COR-L47 (cell line): ENCODE measurements around the gene VN1R5.
"Not testable (repeated sequence)": the region's sequence is repeated elsewhere in the genome, so short reads cannot be mapped to it uniquely, and the experiment has no call there.

Experiments used
- DNase-seq: peaks from one replicate; lab custom pipeline; 2025; lab: John Stamatoyannopoulos, UW

VN1R5 gene

DNA sequence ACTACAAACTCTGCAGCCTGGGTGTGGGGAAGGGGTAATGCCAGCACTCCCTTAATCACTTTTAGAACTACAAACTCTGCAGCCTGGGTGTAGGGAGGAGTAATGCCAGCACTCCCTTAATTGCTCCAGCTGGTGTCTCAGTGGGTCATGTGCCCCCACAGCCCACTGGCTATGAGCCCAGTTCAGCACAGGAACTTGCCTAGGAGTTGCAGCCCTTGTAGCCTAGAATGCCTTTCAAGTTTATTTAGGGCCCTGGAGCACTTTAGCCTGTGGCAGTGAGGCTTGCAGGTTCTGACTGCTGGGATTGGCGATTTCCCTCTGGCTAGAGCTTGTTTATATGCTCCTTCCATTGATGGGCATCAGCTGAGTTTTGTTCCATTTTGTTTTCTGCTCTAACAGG is 17.1 kb downstream of the VN1R5 start:
- no peak for DNase-seq

DNA sequence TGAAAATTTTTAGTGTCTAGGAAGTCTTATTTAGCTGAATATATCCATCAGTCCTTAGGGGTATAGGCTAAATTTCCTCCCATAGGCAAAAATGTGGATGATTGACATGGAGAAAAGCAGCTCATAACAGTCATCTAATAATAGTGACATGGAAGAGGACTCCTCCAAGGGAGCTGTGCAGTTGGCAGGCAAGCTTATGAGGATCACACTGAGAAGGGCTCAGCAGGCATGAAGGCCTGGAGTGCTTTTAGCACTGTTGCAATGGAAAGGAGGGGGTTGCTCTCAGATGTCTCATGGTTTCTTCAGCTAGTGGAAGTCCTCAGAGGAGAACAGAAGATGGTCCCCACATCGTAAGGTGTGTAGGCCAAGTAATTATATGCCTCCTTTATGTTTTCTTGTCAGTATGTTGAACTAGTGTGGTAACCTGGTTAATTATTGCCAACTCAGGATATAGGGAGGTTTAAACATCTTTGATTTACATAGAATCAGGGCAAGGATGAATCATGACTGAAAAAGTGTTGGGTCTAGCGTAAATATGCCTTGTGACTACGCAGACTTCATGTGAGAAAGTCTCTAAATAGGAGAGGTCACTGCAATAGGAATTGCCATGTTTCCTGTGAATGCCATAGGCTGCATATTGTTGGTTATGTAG is 18.9 kb downstream of the VN1R5 start:
- no peak for DNase-seq

DNA sequence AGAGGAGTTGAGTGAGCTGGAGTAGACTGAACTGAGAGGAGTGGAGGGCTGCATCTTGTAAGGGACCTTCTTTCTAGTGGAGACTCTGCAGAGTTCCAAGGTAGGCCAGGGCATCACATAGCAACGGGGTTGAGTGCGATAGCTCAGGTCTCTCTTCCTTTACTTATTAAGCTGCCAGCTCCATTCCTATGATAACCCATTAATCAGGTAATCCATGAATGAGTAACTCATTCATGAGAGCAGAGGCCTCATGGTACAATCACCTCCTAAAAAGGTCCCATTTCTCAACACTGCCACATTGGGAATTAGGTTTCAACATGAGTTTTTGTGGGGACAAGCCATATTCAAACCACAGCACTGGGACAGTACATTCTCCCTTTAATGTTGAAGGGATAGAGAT is 21.3 kb downstream of the VN1R5 start:
- no peak for DNase-seq

DNA sequence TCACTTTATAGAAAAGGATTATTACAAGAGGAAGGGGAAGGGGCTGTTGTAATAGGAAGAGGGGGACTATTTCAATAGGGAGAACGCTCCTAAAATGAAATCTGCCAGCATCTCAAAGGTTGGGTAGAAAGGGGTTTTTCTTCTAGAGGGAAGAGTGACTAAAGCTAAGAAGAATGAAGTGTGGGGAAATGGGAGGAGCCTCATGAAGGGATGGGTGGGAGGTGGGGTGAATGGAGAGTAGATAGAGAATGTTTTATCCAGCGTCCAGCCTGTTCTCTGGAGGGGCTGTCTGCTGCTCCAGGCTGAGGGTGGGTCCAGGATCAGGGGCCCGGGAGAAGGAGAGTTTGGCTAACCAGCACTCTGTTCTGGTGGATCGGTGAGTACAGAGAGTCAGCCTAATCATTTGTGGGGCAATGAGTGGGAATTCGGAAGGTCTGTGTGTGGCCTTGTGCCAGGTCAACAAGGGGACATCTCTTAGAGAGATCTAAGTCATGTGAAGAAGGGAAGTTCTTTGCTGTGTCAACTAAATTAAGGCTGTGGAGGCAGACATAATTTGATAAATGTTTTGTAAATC is 25.2 kb downstream of the VN1R5 start:
- DNase-seq: no peak

DNA sequence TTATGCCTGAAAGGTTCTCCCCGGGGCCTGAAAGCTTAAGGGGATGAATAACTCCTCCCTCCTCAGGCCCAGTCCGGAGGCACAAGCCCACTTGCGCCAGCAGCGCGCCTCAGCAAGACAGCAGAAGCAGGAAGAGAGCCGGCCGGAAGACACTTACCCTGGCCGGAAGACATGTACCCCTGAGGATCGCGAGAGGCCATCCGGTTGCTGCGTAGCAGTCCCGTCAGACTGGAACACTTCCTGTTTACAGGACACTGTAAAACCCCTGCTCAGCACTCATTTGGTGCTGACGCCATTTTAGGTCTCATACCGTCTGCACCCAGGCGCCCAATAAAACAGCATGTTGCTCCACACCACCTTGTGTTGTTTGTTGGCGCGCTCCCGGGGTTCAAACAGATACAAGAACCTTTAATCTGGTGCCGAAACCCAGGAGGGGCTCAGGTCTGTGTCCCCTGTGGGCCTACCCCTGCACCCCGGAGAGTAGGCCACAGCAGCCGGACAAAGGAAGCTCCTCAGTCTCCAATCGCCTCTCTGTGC is 30.3 kb downstream of the VN1R5 start:
- DNase-seq: no peak

DNA sequence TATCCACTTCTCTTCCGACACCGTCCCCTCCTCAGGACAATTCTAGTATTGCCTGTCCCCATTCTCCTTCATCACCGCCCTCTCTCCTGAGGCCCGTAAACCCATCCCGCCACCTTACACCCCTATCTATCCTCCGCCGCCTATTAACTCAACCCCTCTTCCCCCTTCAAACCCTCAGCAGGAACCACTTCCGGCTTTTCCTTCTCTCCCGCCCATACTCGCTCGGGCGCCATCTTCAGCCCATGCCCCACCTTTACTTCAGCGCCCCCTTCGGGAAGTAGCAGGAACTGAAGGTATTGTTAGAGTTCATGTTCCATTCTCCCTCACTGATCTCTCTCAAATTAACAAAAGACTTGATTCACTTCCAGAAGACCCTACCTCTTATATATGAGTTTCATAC is 31.6 kb downstream of the VN1R5 start:
- DNase-seq: no peak

DNA sequence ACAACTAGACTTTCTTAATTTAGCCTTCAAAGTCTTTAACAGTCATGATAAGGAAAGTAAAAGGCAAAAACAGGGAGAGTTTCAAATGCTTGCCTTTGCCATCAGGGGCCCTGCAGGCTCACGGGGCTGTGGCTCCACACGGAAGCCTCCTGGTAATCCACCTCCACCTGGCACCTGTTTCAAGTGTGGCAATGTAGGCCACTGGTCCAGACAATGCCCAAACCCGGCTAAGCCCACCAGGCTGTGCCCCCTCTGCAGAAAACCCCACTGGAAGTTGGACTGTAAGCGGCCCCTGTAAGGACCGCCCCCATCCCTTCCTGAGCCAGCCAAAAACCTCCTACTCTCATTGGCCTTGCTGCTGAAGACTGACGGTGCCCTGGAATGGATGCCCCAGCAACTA is 32.5 kb downstream of the VN1R5 start:
- DNase-seq: no peak

DNA sequence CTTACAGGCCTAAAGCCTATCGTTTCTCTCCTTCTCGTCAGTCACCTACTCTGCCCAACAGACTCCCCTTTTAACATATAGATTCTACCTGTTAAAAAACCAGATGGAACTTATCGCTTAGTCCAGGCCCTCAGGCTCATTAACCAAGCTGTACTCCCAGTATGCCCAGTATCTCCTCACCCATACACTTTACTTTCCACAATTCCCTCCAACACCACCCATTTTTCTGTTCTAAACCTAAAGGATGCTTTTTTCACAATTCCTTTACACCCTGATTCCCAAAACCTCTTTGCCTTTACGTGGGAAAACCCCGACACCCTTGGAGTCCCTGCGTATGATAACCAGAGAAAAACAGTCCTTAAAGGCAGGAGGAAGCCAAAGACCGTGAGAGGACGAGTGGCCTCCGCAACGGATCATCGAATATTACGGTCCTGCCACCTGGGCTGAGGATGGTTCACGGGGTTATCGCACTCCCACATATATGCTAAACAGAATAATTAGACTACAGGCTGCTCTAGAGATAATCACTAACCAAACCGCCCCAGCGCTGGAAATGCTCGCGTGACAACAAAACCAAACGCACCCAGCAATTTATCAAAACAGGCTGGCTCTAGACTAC is 33.5 kb downstream of the VN1R5 start:
- DNase-seq: not testable (repeated sequence)

DNA sequence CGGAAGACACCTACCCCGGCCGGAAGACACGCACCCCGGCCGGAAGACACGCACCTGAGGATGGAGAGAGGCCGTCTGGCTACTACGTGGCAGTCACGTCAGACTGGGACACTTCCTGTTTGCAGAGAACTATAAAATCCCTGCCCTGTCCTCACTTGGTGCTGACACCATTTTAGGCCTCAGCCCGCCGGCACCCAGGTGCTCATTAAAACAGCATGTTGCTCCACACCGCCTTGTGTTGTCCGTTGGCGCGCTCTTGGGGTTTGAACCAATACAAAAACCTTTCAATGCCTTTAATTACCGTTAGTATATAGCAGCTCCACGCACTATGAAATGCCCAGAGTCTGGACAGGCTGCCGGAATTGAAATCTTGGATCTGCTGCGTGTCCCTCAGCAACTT is 34.7 kb downstream of the VN1R5 start:
- no peak for DNase-seq

DNA sequence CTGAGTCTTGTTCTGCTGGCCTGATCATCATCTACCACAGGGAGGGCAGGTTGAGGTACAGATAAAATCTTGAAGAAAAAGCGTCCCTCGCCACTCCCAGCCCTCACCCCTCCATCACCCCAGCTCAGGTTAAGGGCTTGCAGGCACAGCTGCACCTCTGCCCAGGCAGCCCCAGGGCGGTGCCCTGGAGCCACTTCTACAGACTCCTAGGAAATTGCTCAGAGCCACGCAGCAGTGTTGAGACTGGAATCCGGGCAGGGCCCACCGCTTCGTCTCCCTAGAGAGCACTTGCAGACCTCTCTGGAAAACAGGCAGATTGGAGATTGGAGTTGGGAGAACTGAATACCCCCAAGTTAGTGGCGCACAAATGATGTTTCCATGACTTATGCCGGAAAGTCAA is 35.3 kb downstream of the VN1R5 start:
- DNase-seq: no peak

DNA sequence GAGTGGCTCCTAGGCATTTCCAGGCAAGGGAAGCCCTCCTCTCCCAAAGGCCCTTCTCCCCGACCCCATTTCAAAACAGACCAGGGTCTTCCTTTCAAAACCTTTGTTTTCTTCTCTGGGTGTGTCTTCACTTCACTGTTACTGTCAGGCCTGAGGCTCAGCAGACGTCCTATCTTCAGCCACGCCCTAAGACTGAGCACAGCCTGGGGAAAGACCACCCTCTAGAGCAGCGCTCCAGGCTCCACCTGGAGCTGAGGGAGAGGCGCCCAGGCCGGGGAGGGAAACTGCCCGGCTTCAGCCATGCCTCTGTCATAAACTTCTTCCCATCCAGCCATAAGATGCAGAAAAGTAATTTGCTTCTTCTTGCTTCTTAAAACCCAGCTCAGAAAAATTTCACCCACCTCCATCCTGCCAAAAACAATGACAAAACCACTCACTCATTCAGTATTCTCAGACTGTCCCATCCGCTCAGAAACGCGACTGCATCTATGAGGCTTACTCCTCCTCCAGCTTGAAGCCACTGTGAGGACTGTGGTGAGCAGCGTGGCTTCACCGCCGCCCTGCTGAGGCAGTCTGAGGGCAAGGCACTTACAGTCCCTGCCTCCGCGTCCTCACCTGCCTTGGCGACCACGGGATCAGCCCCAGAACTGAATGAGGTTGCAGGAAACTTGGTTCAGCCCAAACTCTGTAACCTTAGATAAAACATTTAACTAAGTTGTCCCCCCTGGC is 36.1 kb downstream of the VN1R5 start:
- DNase-seq: no peak

DNA sequence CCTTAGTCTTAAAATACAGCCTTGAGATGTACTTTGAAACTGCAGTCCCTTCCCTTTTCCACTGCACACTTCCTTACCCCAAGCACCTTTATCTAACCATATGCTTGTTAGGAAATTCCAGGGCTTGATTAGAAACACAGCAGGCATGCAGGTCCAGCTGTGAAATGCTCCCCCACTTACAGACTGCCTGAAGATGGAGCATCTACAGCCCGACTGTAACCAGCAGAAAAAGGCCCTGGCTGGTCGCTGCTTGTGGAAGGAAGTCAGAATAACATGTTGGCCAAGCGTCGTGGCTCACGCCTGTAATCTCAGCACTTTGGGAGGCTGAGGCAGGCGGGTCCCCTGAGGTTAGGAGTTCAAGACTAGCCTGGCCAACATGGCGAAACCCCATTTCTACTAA is 37.2 kb downstream of the VN1R5 start:
- DNase-seq: no peak

DNA sequence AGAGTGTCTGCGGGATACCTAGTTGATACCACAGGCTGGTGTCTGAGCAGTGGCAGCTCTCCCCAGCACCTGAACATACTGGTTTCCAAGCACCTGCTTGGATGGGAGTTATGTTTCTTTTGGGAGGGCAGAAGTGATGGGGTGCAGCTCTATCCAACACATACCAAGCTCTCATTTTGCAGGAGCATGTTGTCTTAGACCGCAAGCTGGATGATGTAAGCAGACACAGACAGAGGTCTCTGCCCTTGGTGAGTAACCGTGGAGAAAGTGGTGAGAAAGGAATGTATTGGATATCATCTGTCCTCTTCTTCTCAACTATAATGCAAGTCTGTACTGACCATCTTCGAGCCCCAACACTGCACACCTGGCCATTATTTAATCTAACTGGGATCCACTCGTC is 38.4 kb downstream of the VN1R5 start:
- no peak for DNase-seq

DNA sequence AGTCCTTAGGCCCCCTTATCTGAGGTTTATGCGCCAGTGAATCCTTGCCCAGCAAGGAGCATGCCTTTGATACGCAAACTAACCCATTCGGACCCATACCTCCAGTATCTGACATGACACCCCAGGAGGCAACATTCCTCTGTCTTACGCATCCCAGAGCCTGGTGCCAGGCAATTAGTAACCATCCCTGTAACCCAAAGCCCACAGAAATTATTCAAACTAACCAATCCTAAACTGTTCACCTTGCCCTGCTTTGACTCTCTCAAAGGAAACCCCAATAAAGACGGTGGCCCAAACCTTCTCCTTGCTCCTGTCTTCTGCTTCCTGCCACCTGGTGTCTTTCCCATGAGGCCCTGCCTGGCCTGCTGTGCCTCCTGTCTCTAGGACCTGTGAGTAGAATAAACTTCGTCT is 39.4 kb downstream of the VN1R5 start:
- DNase-seq: no peak

DNA sequence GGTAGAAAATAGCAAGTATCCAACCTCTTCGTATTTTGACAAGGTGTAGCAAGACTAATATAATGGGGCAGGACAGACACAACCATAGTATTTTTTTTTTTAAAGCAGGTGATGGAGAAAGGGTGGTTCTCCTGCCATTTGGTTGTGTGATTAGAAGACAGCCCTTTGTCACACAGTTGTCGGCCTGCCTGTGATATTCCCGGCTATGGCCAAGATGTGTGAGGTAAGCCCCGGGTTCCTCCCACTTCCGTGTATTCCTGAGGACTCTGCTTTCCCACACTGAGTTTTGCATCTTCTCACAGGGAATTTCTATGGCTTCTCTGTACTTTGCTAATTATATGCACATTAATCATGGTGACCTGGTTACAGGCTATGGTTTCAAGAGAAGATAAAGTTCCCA is 39.9 kb downstream of the VN1R5 start:
- DNase-seq: no peak

DNA sequence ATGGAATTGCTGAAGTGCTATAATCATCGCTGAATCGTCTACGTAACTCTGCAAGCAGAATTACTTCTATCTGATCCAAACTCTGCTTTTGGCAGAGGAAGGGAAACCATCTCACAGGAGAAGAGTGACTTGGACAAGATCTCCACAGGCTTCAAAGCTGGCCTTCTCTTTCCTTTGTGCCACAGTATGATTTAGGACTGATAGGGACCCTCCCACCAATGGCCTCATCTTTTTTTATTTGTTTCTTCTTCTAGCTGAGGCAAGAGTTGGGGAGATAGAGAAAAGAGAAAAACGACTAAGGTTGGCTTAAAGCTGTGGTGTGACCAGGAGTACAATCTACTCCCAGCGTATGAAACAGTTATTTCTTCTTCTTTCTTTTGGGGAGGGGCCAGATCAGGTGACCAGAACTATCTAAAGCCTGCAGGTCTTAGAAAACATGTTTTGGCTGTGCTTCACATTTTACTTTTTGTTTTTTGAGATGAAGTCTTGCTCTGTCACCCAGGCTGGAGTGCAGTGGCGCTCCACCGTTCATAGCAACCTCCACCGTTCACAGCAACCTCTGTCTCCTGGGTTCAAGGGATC is 40.8 kb downstream of the VN1R5 start:
- DNase-seq: no peak

DNA sequence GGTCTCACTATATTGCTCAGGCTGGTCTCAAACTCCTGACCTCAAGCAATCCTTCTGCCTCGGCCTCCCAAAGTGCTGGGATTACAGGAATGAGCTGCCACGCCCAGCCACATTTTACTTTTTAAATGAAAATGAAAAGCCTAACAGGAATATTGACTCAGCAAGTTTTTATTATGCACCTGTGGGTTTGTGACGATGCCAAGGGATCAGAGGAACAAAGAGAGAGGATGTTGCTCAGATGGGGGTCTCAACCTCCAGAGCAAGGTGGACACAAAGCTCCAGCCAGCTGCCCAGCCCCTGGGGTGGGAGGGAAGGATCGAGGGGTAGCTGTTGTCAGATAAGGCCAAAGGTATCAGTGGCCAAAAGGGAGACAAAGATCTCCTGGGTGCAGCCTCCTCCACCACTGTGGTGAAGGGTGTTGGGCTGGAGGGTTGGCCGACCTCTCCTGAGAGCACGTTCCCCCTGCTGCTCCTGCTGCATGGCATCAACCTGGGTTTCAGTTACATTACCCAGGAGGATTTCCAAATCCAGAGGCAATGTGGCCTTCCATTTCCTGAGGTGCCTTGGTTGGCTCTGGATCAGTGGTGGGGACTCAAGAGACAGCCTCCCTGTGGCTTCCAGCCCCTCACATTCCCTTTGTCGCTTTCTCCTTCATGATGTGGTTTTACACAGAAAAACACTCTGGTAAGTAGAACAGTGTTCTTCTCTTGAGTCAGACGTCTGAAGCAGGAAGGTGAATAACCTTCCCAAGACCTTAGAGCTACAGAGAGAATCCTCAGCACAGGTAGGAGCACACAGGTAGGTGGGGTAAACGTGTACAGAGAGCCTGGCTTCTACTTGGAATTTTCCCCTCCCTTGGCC is 41.6 kb downstream of the VN1R5 start:
- no peak for DNase-seq

DNA sequence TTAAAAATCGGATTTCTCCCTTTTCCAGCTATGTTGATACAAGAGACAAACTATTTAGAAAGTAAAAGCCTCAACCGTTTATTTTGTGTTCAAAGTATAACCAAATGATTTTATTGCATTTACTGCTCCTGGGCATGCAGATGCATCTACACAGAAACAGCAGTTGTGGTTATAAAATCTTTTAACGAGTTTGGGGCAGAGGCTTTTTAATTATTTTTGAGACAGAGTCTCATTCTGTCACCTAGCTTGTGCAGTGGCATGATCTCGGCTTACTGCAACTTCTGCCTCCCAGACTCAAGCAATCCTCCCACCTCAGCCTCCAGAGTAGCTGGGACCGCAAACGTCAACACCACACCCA is 42.2 kb downstream of the VN1R5 start:
- DNase-seq: no peak

DNA sequence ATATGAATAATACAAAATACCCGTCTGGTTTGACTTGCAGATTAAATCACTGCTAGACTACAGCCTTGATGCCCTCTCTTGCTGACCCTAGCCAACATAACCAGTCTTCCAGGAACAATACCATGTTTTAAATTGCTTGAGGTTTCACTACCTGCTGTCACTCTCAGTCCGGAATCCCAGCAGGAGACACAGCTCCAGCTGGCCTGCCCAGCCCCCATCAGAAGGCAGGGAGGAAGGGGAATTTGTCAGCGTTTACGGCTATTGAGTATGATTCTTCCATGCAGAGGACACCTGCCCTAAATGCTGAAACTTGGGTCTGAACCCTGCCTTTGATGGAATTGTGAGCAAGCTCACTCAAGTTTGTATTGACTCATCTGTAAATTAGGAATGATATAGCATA is 42.8 kb downstream of the VN1R5 start:
- no peak for DNase-seq

DNA sequence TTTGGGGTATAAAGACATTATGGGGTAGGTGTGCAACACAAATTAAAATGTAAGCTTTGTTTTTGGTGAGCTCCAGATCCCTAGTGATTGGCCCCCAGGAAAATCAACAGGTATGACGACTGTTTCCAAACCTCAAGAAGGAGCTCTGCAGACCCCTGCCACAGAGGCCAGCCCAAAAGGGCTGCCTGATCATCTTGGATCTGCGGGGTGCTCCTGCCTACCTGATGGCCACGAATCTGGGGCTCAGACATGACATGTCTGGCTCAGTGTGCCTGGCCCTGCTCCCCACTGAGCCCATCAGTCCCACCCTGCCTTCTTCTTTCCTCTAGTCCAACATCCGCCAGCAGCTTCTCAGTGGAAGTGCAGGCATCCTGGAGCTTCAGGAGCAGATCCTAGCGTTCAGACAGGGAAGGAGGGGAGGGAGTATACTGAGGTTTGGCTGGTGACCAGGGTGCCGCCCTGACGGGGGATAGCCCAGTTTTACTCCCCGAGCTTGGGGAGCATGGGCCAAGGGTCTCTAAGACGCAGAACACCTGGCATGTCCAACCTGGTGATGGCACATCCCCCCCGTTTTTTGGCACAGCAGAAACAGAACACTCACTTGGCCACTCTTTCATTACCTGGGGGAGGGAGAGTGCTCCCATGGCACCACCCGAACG is 44.0 kb downstream of the VN1R5 start:
- DNase-seq: no peak

DNA sequence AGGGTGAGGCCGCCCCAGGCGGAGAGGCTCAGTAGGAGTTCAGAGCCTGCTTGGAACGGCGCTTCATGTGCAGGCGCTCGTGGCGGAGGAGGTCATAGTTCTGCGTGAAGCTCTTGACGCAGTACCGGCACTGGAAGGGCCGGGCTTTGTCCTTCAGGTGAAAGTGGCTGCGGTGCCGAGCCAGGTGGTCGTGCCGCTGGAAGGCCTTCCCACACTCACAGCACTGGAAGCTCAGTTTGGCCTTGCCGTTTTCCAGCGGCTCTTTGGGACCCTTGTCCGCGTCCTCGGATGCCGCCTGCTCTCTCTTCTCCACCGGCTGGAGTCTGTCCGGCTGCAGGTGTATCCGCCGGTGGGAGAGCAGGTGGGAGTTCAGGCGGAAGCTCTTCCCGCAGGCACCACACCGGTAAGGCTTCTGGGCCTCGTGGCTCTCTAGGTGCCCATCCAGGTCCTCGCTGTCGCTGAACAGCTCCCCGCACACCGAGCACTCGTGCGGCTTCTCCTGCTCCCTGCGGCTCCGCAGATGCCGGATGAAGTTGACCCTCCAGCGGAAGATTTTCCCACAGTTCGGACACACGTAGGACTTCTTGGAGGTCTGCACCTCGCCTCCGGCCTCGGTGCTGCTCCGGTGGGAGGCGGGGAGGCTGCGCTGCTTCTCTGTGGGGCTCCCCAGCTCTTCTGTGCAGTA is 44.8 kb downstream of the VN1R5 start:
- DNase-seq: no peak
